Smooth muscle cell of the brain vasculature (primary cell): Measurements from ENCODE around the gene FNDC3B.

ENCODE experiments used
- DNase-seq: peaks from one replicate; pipeline ENCODE4 v3.0.0-alpha.2; 2012; ENCODE audit warnings: low read depth, low spot score

Gene FNDC3B

GRCh38 chr3:172166890-172167289 is 127.5 kb downstream of the FNDC3B start:
- no peak for DNase-seq

- DNase-seq: no peak
Observed at GRCh38 chr3:172167892-172168648, 128.7 kb downstream of the FNDC3B start.

- DNase-seq: no peak
Observed at GRCh38 chr3:172170073-172170709, 130.8 kb downstream of the FNDC3B start.

GRCh38 chr3:172170841-172171240 is 131.5 kb downstream of the FNDC3B start:
- DNase-seq: no peak

- no peak for DNase-seq
Observed at GRCh38 chr3:172171396-172172075, 132.2 kb downstream of the FNDC3B start.

GRCh38 chr3:172173316-172174254 is 134.2 kb downstream of the FNDC3B start:
- DNase-seq: no peak

GRCh38 chr3:172174513-172175253 is 135.3 kb downstream of the FNDC3B start:
- no peak for DNase-seq

- no peak for DNase-seq
Observed at GRCh38 chr3:172175254-172175599, 135.8 kb downstream of the FNDC3B start.

- DNase-seq: no peak
Observed at GRCh38 chr3:172176061-172176770, 136.8 kb downstream of the FNDC3B start.

- no peak for DNase-seq
Observed at GRCh38 chr3:172177046-172177445, 137.7 kb downstream of the FNDC3B start.

- no peak for DNase-seq
Observed at GRCh38 chr3:172177803-172178316, 138.5 kb downstream of the FNDC3B start.

GRCh38 chr3:172179680-172180399 is 140.5 kb downstream of the FNDC3B start:
- DNase-seq: no peak

- DNase-seq: no peak
Observed at GRCh38 chr3:172180473-172180872, 141.1 kb downstream of the FNDC3B start.

- no peak for DNase-seq
Observed at GRCh38 chr3:172181932-172182586, 142.7 kb downstream of the FNDC3B start.

GRCh38 chr3:172182797-172183196 is 143.4 kb downstream of the FNDC3B start:
- DNase-seq: no peak

GRCh38 chr3:172184106-172184822 is 144.9 kb downstream of the FNDC3B start:
- no peak for DNase-seq

- no peak for DNase-seq
Observed at GRCh38 chr3:172185907-172186306, 146.5 kb downstream of the FNDC3B start.

- DNase-seq: no peak
Observed at GRCh38 chr3:172186607-172187006, 147.2 kb downstream of the FNDC3B start.
